C4-2B (cell line): ENCODE data around the gene CDH11.

ENCODE experiments used
- ZFX ChIP-seq: fragments of 450-650 bp; IDR thresholded peaks from 2 replicates; pipeline ENCODE4 v1.6.1; 2017
- TF ChIP-seq, protein P1 (sequence below): fragments of 450-650 bp; conservative IDR thresholded peaks from 2 replicates; pipeline ENCODE4 v1.5.1; 2017; ENCODE audit warnings: mild to moderate bottlenecking

DNA sequence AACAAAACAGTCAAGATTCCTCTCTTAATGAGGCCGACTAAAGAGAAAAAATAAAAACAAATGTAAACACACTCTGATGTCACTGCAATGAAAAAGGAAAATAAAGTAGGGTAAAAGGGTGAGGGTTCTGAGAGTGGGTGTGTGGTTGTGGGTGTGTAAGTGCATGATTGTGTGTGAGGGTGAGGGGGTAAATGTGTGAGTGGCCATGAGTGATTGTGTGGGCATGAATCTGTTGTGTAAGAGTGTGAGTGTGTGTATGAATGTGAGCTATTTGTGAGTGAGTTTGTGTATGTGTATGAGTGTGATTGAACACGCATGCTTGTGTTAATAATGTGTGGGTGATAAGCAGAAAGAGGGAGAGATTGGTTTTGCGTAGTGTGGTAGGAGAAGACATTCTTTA, 132.8 kb downstream of the CDH11 start:
- TF ChIP-seq, protein P1, sequence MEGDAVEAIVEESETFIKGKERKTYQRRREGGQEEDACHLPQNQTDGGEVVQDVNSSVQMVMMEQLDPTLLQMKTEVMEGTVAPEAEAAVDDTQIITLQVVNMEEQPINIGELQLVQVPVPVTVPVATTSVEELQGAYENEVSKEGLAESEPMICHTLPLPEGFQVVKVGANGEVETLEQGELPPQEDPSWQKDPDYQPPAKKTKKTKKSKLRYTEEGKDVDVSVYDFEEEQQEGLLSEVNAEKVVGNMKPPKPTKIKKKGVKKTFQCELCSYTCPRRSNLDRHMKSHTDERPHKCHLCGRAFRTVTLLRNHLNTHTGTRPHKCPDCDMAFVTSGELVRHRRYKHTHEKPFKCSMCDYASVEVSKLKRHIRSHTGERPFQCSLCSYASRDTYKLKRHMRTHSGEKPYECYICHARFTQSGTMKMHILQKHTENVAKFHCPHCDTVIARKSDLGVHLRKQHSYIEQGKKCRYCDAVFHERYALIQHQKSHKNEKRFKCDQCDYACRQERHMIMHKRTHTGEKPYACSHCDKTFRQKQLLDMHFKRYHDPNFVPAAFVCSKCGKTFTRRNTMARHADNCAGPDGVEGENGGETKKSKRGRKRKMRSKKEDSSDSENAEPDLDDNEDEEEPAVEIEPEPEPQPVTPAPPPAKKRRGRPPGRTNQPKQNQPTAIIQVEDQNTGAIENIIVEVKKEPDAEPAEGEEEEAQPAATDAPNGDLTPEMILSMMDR: no peak
- no peak for TF ChIP-seq ZFX
